ENCODE data around the gene CCDC59. TPM values are rescaled to one million over a fixed set of nuclear protein-coding genes. Genes with fewer than 3 reads are reported as not detected.

CCDC59 gene
- total and polyA plus RNA-seq, 9 of the 15 experiments (the other 6 are each of a cell fraction or from before 2014, with no cell fraction given): 34.0 to 186 (median 119) TPM

DNA sequence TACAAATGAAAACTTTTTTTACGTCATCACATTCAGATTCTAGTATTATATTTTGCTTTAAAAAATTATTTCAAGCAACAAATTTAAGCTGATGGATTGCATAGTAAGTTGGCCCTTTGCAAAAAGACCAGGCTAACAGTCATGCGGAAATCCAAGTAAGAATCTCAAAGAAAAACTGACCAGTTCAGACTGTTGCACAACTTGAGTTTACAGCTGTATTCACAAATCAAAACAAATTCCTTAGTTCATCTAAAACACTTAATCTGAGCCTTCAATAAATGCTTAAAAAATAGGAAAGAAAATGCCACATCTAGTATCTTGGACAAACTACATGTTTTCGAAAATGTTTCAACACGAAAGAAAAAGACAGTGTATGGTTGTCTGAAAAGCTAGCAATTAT, 847 bp downstream of the CCDC59 start:
- Histone ChIP-seq H3K9ac (ENCODE audit: insufficient read depth in 1 of 2, low read depth in 2 of 2, low read length in 2 of 2) (peak overlapping the region in 1 of 2 experiments; percentile 100; a peak in 2 of 4 replicates), H3K36me3 (ENCODE audit: control insufficient read depth, insufficient read depth, low read length) (peaks cover 46% of the 10 kb centered on the region), H3K4me1 (replicated peaks in 1 of 2; ENCODE audit: control insufficient read depth in 2 of 2, insufficient read depth in 2 of 2, low read length in 2 of 2) (peaks cover 0 to 3% of the 10 kb centered on the region in 2 experiments; a peak in 2 of 5 replicates), H2AFZ (ENCODE audit: low read depth, low read length) (no peak overlapping the region), H4K20me1 (replicated peaks; ENCODE audit: control insufficient read depth, insufficient read depth, low read length) (no peaks in the 10 kb centered on the region; the same call in 1 of the 2 replicates), H3K9me3 (replicated peaks; ENCODE audit: control insufficient read depth, insufficient read depth, low read depth, low read length) (no peaks in the 10 kb centered on the region), H3K27ac (ENCODE audit: extremely low read depth, low read depth, low read length) (peak overlapping the region; percentile 100), H3K27me3 (ENCODE audit: control insufficient read depth in 2 of 2, insufficient read depth in 2 of 2, low read length in 2 of 2) (no peaks in the 10 kb centered on the region), H3K9me1 (ENCODE audit: control insufficient read depth, insufficient read depth, low read length) (no peaks in the 10 kb centered on the region), H3K4me2 (ENCODE audit: insufficient read depth, low read length) (peak overlapping the region; percentile 99), H3K79me2 (ENCODE audit: control insufficient read depth, insufficient read depth, low read length) (peaks cover 36% of the 10 kb centered on the region), H3K4me3 (peak overlapping the region; percentile 95)
- ChIA-PET POLR2A (interaction anchor here (1.1 to 2.2 kb wide), 3 partner anchors 9 to 12 kb away, joined by 3 to 6 read pairs (median 5); no protein-coding TSS in a partner anchor), CTCF (ENCODE audit: low intra/inter-chr PET ratio) (no interaction called here)
- BruUV-seq (replicated peaks): no TSS peak
- no peak for ATAC-seq
- in situ Hi-C loops (cut with MboI): no loop called here
- no peak for DNase-seq (ENCODE audit: extremely low read depth in 1 of 4, low spot score in 3 of 4)
- no peak for TF ChIP-seq MAZ (CRISPR knock-in tag; conservative IDR thresholded peaks at IDR 0.05 in 1 of 2, IDR thresholded peaks at IDR 0.05 in 1 of 2)
- peak; percentile 72 for TF ChIP-seq CEBPB (tag; IDR thresholded peaks at IDR 0.05)
- intact Hi-C loops (cut with micrococcal nuclease): no loop called here
- no peak for FAIRE-seq
- WGBS (ENCODE audit: insufficient coverage, low coverage, missing lambda C conversion rate): 0% methylated on average over 4 of the region's 4 CpGs

DNA sequence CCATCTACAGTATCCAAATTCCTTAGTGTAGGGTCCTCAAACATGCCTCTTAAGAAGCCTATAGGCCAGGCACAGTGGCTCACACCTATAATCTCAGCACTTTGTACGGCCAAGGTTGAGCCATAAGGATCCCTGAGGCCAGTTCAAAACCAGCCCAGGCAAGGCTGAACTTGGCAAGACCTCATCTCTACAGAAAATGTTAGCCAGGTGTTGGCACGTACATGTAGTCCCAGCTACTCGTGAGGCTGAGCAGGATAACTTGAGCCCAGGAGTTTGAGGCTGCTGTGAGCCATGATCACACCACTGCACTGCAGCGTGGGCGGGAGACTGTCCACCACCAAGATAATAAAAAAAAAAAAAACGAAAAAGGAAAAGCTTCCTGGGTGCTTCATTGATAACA, 6.8 kb downstream of the CCDC59 start:
- Histone ChIP-seq H3K4me3 (no peak overlapping the region), H3K4me2 (ENCODE audit: insufficient read depth, low read length) (no peak overlapping the region), H3K4me1 (replicated peaks in 1 of 2; ENCODE audit: control insufficient read depth in 2 of 2, insufficient read depth in 2 of 2, low read length in 2 of 2) (no peaks in the 10 kb centered on the region), H3K27me3 (ENCODE audit: control insufficient read depth in 2 of 2, insufficient read depth in 2 of 2, low read length in 2 of 2) (no peaks in the 10 kb centered on the region), H3K9me1 (ENCODE audit: control insufficient read depth, insufficient read depth, low read length) (no peaks in the 10 kb centered on the region), H3K27ac (ENCODE audit: extremely low read depth, low read depth, low read length) (no peak overlapping the region; the same call in 2 of the 3 replicates), H3K9me3 (replicated peaks; ENCODE audit: control insufficient read depth, insufficient read depth, low read depth, low read length) (no peaks in the 10 kb centered on the region), H4K20me1 (replicated peaks; ENCODE audit: control insufficient read depth, insufficient read depth, low read length) (no peaks in the 10 kb centered on the region), H2AFZ (ENCODE audit: low read depth, low read length) (no peak overlapping the region), H3K79me2 (ENCODE audit: control insufficient read depth, insufficient read depth, low read length) (peaks cover 17% of the 10 kb centered on the region), H3K9ac (ENCODE audit: insufficient read depth in 1 of 2, low read depth in 2 of 2, low read length in 2 of 2) (no peak overlapping the region), H3K36me3 (ENCODE audit: control insufficient read depth, insufficient read depth, low read length) (peaks cover 52% of the 10 kb centered on the region)
- FAIRE-seq: no peak
- ChIA-PET POLR2A (interaction anchor here (0.7 kb wide), 1 partner anchor 76 kb away, joined by 3 read pairs; no protein-coding TSS in a partner anchor), CTCF (ENCODE audit: low intra/inter-chr PET ratio) (no interaction called here)
- intact Hi-C loops (cut with micrococcal nuclease) (no loop called here), in situ Hi-C loops (cut with MboI) (no loop called here)
- ATAC-seq: peak; percentile 70
- DNase-seq (ENCODE audit: extremely low read depth in 1 of 4, low spot score in 3 of 4): peak in 1 of 4 experiments; percentile 18
- BruUV-seq (replicated peaks): no TSS peak
- 65% methylated on average over 3 of the region's 6 CpGs for WGBS (ENCODE audit: insufficient coverage, low coverage, missing lambda C conversion rate)
- no peak for TF ChIP-seq TSHZ1 (CRISPR knock-in tag; IDR thresholded peaks at IDR 0.05)
- TF ChIP-seq POLR2B (IDR thresholded peaks at IDR 0.05; ENCODE audit: low read depth, partially characterized antibody): peak; percentile 14
- TF ChIP-seq POLR2A (conservative IDR thresholded peaks at IDR 0.05): peak; percentile 52; the same call in 1 of the 2 replicates
- TF ChIP-seq ARHGAP35 (IDR thresholded peaks at IDR 0.05; ENCODE audit: partially characterized antibody): no peak
- TF ChIP-seq CBFB (CRISPR knock-in tag; IDR thresholded peaks at IDR 0.05): no peak
- TF ChIP-seq FOXK2 (conservative IDR thresholded peaks at IDR 0.05 in 1 of 2, IDR thresholded peaks at IDR 0.05 in 1 of 2; ENCODE audit: low read depth in 2 of 2): no peak
